Breast epithelium (tissue), 4 donors: Measurements from ENCODE around the gene SHISA5. TPM values are rescaled to one million over a fixed set of nuclear protein-coding genes. Genes with fewer than 3 reads are reported as not detected.

Experiments used
- DNase-seq, 2 donors: peaks; one replicate each; pipeline ENCODE4 v3.0.0-alpha.2; 2019; ENCODE audit warnings: low spot score in 2 of 2
- H3K27ac ChIP-seq, 2 donors: fragments of 200-600 bp; sonication (generic) in 1 of 2; one replicate each; pipeline ENCODE4 v1.5.1; 2016 to 2019; ENCODE audit warnings: mild to moderate bottlenecking in 1 of 2
- H3K27me3 ChIP-seq, 2 donors: fragments of 200-600 bp; sonication (generic) in 1 of 2; one replicate each; pipeline versions ENCODE4 v1.5.1 to v1.6.0; 2017 to 2019; ENCODE audit warnings: control low read depth in 1 of 2, mild to moderate bottlenecking in 1 of 2
- H3K36me3 ChIP-seq: fragments of 200-600 bp; one replicate; pipeline ENCODE4 v1.5.1; 2019
- H3K4me1 ChIP-seq, 2 donors: fragments of 200-600 bp; sonication (generic); one replicate each; pipeline ENCODE4 v1.5.1; 2016 to 2019; ENCODE audit warnings: control low read depth in 1 of 2
- H3K4me3 ChIP-seq, 3 donors: fragments of 200-600 bp; sonication (generic); 1 replicate in 2 of 3; 2 replicates in 1 of 3; pipeline ENCODE4 v1.5.1; 2016 to 2019; ENCODE audit warnings: mild to moderate bottlenecking in 3 of 3, moderate library complexity in 2 of 3
- H3K9me3 ChIP-seq, 2 donors: fragments of 200-600 bp; sonication (generic) in 1 of 2; one replicate each; pipeline ENCODE4 v1.5.1; 2016 to 2019; ENCODE audit warnings: control low read depth in 1 of 2
- POLR2A ChIP-seq: fragments of 450-650 bp; IDR thresholded peaks from one replicate; pipeline ENCODE4 v1.6.1; 2016; ENCODE audit warnings: antibody characterized with exemption, mild to moderate bottlenecking, moderate library complexity
- POLR2AphosphoS5 ChIP-seq, 3 donors: sonication (generic); formaldehyde crosslinking; IDR thresholded peaks; one replicate each; pipeline ENCODE4 v1.6.1; 2017; ENCODE audit warnings: antibody characterized with exemption in 3 of 3
- intact Hi-C: fragments of 100-400 bp; cut with DNase I; formaldehyde crosslinking; loops from one replicate; pipeline ENCODE4 v1.15.1; 2023; ENCODE audit warnings: low total_unique reads
- total RNA-seq, 3 donors: library from RNA; depleted of rRNA; stranded (reverse); fragments of >200 nt; gene quantifications; one replicate each; pipeline ENCODE4 v1.1.0, GENCODE V29; 2016
- TF ChIP-seq, protein P1 (sequence below), 3 donors: fragments of 450-650 bp; IDR thresholded peaks; one replicate each; pipeline ENCODE4 v1.5.1; 2016 to 2017; ENCODE audit warnings: antibody characterized with exemption in 3 of 3, mild to moderate bottlenecking in 3 of 3, moderate library complexity in 3 of 3

SHISA5 gene
- total RNA-seq, 3 donors from 2014 or later, result 65.6 to 90.1 (median 77.0) TPM

DNA sequence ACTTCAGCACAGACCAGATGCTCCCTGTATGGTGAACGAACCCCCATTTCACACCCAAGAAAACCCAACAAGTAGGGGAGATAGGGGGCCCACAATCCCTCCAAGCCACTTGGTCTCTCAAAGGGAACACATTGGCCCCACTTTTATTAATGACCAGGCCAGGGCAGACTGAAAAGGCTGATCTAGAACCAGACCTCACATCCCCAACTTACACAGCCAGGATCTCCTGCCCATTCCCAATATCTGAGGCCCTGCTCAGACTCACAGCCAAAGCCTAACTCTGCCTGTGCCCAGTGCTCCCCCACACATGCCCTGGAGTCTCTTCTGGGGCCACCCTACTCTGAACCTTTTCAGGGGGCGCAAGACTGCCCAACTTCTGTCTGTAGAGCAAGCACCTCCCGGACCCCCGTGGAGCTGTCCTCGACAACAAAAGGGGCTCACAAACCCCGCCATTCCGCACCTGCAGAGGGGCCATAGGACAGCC lies 75.8 kb downstream of the SHISA5 start:
- Histone ChIP-seq H3K4me1 (peaks cover 12 to 42% of the 10 kb centered on the region in 2 donors), H3K27ac (peak overlapping the region; percentile 96), H3K9me3 (no peaks in the 10 kb centered on the region), H3K27me3 (no peaks in the 10 kb centered on the region), H3K36me3 (no peaks in the 10 kb centered on the region), H3K4me3 (peak overlapping the region; percentile 73 to 95 (median 88))
- intact Hi-C loops, result no loop called here
- TF ChIP-seq POLR2AphosphoS5 (IDR thresholded peaks at IDR 0.05) (no peak), POLR2A (no peak)
- TF ChIP-seq, protein P1, sequence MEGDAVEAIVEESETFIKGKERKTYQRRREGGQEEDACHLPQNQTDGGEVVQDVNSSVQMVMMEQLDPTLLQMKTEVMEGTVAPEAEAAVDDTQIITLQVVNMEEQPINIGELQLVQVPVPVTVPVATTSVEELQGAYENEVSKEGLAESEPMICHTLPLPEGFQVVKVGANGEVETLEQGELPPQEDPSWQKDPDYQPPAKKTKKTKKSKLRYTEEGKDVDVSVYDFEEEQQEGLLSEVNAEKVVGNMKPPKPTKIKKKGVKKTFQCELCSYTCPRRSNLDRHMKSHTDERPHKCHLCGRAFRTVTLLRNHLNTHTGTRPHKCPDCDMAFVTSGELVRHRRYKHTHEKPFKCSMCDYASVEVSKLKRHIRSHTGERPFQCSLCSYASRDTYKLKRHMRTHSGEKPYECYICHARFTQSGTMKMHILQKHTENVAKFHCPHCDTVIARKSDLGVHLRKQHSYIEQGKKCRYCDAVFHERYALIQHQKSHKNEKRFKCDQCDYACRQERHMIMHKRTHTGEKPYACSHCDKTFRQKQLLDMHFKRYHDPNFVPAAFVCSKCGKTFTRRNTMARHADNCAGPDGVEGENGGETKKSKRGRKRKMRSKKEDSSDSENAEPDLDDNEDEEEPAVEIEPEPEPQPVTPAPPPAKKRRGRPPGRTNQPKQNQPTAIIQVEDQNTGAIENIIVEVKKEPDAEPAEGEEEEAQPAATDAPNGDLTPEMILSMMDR (IDR thresholded peaks at IDR 0.05), result no peak
- no peak for DNase-seq

DNA sequence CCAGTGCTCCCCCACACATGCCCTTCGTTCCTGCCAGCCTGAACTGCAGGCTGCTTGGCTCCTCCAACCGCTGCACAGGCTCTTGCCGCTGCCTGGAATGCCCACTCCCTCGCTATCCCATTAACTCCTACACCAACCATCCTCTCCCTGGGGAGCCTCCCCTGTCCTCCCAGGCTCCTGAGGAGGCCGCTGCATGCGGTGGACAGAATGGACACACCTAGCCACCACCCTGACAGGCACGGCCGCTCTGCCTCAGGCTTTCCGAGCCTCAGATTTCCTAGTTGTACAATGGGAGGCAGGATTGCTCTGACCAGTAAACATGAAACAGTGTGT lies 76.4 kb downstream of the SHISA5 start:
- Histone ChIP-seq H3K27me3 (no peaks in the 10 kb centered on the region), H3K4me3 (peak overlapping the region; percentile 73 to 95 (median 88)), H3K4me1 (peaks cover 12 to 42% of the 10 kb centered on the region in 2 donors), H3K36me3 (no peaks in the 10 kb centered on the region), H3K9me3 (no peaks in the 10 kb centered on the region), H3K27ac (peak overlapping the region; percentile 96)
- TF ChIP-seq POLR2AphosphoS5 (IDR thresholded peaks at IDR 0.05) (no peak), POLR2A (no peak)
- TF ChIP-seq, protein P1 (IDR thresholded peaks at IDR 0.05), result no peak
- intact Hi-C loops, result no loop called here
- DNase-seq, result no peak

DNA sequence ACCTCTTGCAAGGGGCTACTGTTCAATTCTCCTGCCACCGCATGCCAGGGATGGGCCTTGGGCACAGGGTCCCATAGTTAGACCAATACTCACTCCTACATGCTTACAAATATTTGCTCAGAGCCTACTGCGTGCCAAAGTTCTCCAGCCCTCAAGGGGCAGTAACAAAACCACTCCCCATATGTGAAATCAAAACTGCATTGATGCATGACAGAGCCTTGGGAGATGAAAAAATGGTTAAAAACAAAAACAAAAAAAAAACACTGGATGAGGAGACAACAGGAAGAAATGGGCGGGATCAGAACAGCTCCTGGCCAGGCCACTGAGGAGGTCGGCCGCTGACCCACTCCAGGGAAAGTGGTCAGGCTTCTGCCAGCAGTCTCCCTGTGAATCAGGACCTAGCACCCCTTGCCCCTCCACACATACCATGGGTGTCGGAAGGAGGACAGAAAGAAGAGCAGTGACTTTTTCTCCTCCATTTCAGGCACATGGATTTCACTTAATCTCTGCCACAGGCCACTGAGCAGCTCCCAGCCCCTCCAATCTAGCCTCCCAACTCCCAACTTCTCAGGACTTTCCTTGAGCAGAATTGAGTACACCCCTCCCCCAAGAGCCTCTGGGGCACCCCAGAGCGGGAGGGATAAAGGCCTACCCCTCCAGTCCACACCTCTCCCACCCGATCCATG lies 76.9 kb downstream of the SHISA5 start:
- TF ChIP-seq POLR2AphosphoS5 (IDR thresholded peaks at IDR 0.05) (no peak), POLR2A (no peak)
- TF ChIP-seq, protein P1 (IDR thresholded peaks at IDR 0.05), result no peak
- intact Hi-C loops, result no loop called here
- DNase-seq, result no peak
- no peaks in the 10 kb centered on the region for H3K9me3 ChIP-seq
- H3K27ac ChIP-seq, result peak overlapping the region; percentile 96
- no peaks in the 10 kb centered on the region for H3K27me3 ChIP-seq
- peaks cover 12 to 42% of the 10 kb centered on the region in 2 donors for H3K4me1 ChIP-seq
- peak overlapping the region; percentile 73 to 95 (median 88) for H3K4me3 ChIP-seq
- no peaks in the 10 kb centered on the region for H3K36me3 ChIP-seq

- no peak for TF ChIP-seq POLR2AphosphoS5 (IDR thresholded peaks at IDR 0.05)
- TF ChIP-seq, protein P1 (IDR thresholded peaks at IDR 0.05), result no peak
- TF ChIP-seq POLR2A, result no peak
- no peaks in the 10 kb centered on the region for H3K36me3 ChIP-seq
- intact Hi-C loops, result no loop called here
- peak overlapping the region; percentile 74 to 96 for H3K27ac ChIP-seq
- H3K9me3 ChIP-seq, result no peaks in the 10 kb centered on the region
- peaks cover 12 to 41% of the 10 kb centered on the region in 2 donors for H3K4me1 ChIP-seq
- DNase-seq, result no peak
- H3K27me3 ChIP-seq, result no peaks in the 10 kb centered on the region
- H3K4me3 ChIP-seq, result peak overlapping the region; percentile 73 to 95 (median 88)
These were observed 77.5 kb downstream of the SHISA5 start for GRCh38 chr3:48426401-48426909.

- H3K27me3 ChIP-seq, result no peaks in the 10 kb centered on the region
- peak overlapping the region in 2 of 3 donors; percentile 73 to 95 for H3K4me3 ChIP-seq
- H3K27ac ChIP-seq, result peak overlapping the region; percentile 43 to 74
- H3K9me3 ChIP-seq, result no peaks in the 10 kb centered on the region
- peaks cover 6 to 30% of the 10 kb centered on the region in 2 donors for H3K4me1 ChIP-seq
- TF ChIP-seq POLR2AphosphoS5 (IDR thresholded peaks at IDR 0.05) (no peak), POLR2A (no peak)
- TF ChIP-seq, protein P1 (IDR thresholded peaks at IDR 0.05), result no peak
- no peak for DNase-seq
- no peaks in the 10 kb centered on the region for H3K36me3 ChIP-seq
- intact Hi-C loops, result no loop called here
These were observed 78.6 kb downstream of the SHISA5 start for GRCh38 chr3:48425281-48425812.
